Measurements from ENCODE around the gene LAMA2. TPM values are rescaled to one million over a fixed set of nuclear protein-coding genes. Genes with fewer than 3 reads are reported as not detected.

The LAMA2 gene
- total RNA-seq, 1 donor from 2014 or later: 1.8 TPM

- DNase-seq (ENCODE audit: low read depth): no peak
- Mint-ChIP-seq H3K36me3 (ENCODE audit: low read depth, unreplicated experiment) (no peaks in the 10 kb centered on the region), H3K4me3 (ENCODE audit: unreplicated experiment) (no peak overlapping the region), H3K4me1 (ENCODE audit: low read depth, unreplicated experiment) (no peaks in the 10 kb centered on the region), H3K27me3 (ENCODE audit: low read depth, unreplicated experiment) (no peaks in the 10 kb centered on the region), H3K27ac (ENCODE audit: unreplicated experiment) (no peak overlapping the region), H3K9me3 (ENCODE audit: unreplicated experiment) (no peaks in the 10 kb centered on the region)
- H3K9me3 ChIP-seq (ENCODE audit: insufficient read depth, low read depth, low read length): no peaks in the 10 kb centered on the region
- H3K4me2 ChIP-seq (ENCODE audit: low read length): no peak overlapping the region
- no peaks in the 10 kb centered on the region for H3K79me2 ChIP-seq (ENCODE audit: insufficient read depth, low read length)
- H3K27me3 ChIP-seq (ENCODE audit: insufficient read depth, low read length): no peaks in the 10 kb centered on the region
- H3K9ac ChIP-seq (ENCODE audit: low read length): no peak overlapping the region
- TF ChIP-seq EZH2 (IDR thresholded peaks at IDR 0.05; ENCODE audit: insufficient read depth, low read length): no peak
- TF ChIP-seq CTCF (IDR thresholded peaks at IDR 0.05; ENCODE audit: insufficient read depth, low read depth, low read length): no peak
- FAIRE-seq: no peak
- no peaks in the 10 kb centered on the region for H3K36me3 ChIP-seq (ENCODE audit: insufficient read depth, low read length)
- H3K27ac ChIP-seq (ENCODE audit: low read depth, low read length): no peak overlapping the region
- H2AFZ ChIP-seq (ENCODE audit: low read depth, low read length): no peak overlapping the region
- no peak overlapping the region for H3K4me3 ChIP-seq (ENCODE audit: insufficient read depth, low read depth, low read length)
- H3K4me1 ChIP-seq (ENCODE audit: insufficient read depth, low read length): no peaks in the 10 kb centered on the region
- H4K20me1 ChIP-seq (ENCODE audit: insufficient read depth, low read length): no peaks in the 10 kb centered on the region
Measured at GRCh38 chr6:129094147-129094546, 211.2 kb downstream of the LAMA2 start.

GRCh38 chr6:129096651-129097290 is 213.8 kb downstream of the LAMA2 start:
- no peaks in the 10 kb centered on the region for H3K27me3 Mint-ChIP-seq (ENCODE audit: low read depth, unreplicated experiment)
- Histone ChIP-seq H3K9ac (ENCODE audit: low read length) (no peak overlapping the region), H3K9me3 (ENCODE audit: insufficient read depth, low read depth, low read length) (no peaks in the 10 kb centered on the region), H3K4me3 (ENCODE audit: insufficient read depth, low read depth, low read length) (no peak overlapping the region), H3K4me1 (ENCODE audit: insufficient read depth, low read length) (no peaks in the 10 kb centered on the region), H3K79me2 (ENCODE audit: insufficient read depth, low read length) (no peaks in the 10 kb centered on the region), H3K36me3 (ENCODE audit: insufficient read depth, low read length) (no peaks in the 10 kb centered on the region), H4K20me1 (ENCODE audit: insufficient read depth, low read length) (no peaks in the 10 kb centered on the region), H3K27ac (ENCODE audit: low read depth, low read length) (no peak overlapping the region), H3K27me3 (ENCODE audit: insufficient read depth, low read length) (no peaks in the 10 kb centered on the region), H2AFZ (ENCODE audit: low read depth, low read length) (no peak overlapping the region), H3K4me2 (ENCODE audit: low read length) (no peak overlapping the region)
- FAIRE-seq (no peak), DNase-seq (ENCODE audit: low read depth) (no peak)
- H3K27ac Mint-ChIP-seq (ENCODE audit: unreplicated experiment): no peak overlapping the region
- no peak for TF ChIP-seq CTCF (IDR thresholded peaks at IDR 0.05; ENCODE audit: insufficient read depth, low read depth, low read length)
- TF ChIP-seq EZH2 (IDR thresholded peaks at IDR 0.05; ENCODE audit: insufficient read depth, low read length): no peak
- H3K4me1 Mint-ChIP-seq (ENCODE audit: low read depth, unreplicated experiment): no peaks in the 10 kb centered on the region
- H3K9me3 Mint-ChIP-seq (ENCODE audit: unreplicated experiment): no peaks in the 10 kb centered on the region
- H3K36me3 Mint-ChIP-seq (ENCODE audit: low read depth, unreplicated experiment): no peaks in the 10 kb centered on the region
- no peak overlapping the region for H3K4me3 Mint-ChIP-seq (ENCODE audit: unreplicated experiment)

- no peak for FAIRE-seq
- no peak overlapping the region for H2AFZ ChIP-seq (ENCODE audit: low read depth, low read length)
- no peak overlapping the region for H3K27ac Mint-ChIP-seq (ENCODE audit: unreplicated experiment)
- H3K79me2 ChIP-seq (ENCODE audit: insufficient read depth, low read length): no peaks in the 10 kb centered on the region
- H3K4me1 Mint-ChIP-seq (ENCODE audit: low read depth, unreplicated experiment): no peaks in the 10 kb centered on the region
- no peak overlapping the region for H3K4me3 ChIP-seq (ENCODE audit: insufficient read depth, low read depth, low read length)
- no peak overlapping the region for H3K9ac ChIP-seq (ENCODE audit: low read length)
- H3K9me3 ChIP-seq (ENCODE audit: insufficient read depth, low read depth, low read length): no peaks in the 10 kb centered on the region
- H3K36me3 Mint-ChIP-seq (ENCODE audit: low read depth, unreplicated experiment): no peaks in the 10 kb centered on the region
- no peak overlapping the region for H3K4me2 ChIP-seq (ENCODE audit: low read length)
- no peaks in the 10 kb centered on the region for H3K9me3 Mint-ChIP-seq (ENCODE audit: unreplicated experiment)
- H3K27me3 ChIP-seq (ENCODE audit: insufficient read depth, low read length): no peaks in the 10 kb centered on the region
- no peak for DNase-seq (ENCODE audit: low read depth)
- H3K4me1 ChIP-seq (ENCODE audit: insufficient read depth, low read length): no peaks in the 10 kb centered on the region
- H3K36me3 ChIP-seq (ENCODE audit: insufficient read depth, low read length): no peaks in the 10 kb centered on the region
- no peak overlapping the region for H3K27ac ChIP-seq (ENCODE audit: low read depth, low read length)
- no peak for TF ChIP-seq EZH2 (IDR thresholded peaks at IDR 0.05; ENCODE audit: insufficient read depth, low read length)
- no peak for TF ChIP-seq CTCF (IDR thresholded peaks at IDR 0.05; ENCODE audit: insufficient read depth, low read depth, low read length)
- H3K27me3 Mint-ChIP-seq (ENCODE audit: low read depth, unreplicated experiment): no peaks in the 10 kb centered on the region
- H4K20me1 ChIP-seq (ENCODE audit: insufficient read depth, low read length): no peaks in the 10 kb centered on the region
- H3K4me3 Mint-ChIP-seq (ENCODE audit: unreplicated experiment): no peak overlapping the region
Measured at GRCh38 chr6:129098061-129098553, 215.2 kb downstream of the LAMA2 start.
